K562 (cell line): ENCODE data around the gene PRTFDC1. TPM values are rescaled to one million over a fixed set of nuclear protein-coding genes. Genes with fewer than 3 reads are reported as not detected.

ENCODE experiments used
- DDX20 ChIP-seq: fragments of 450-650 bp; IDR thresholded peaks from 2 replicates; pipeline ENCODE4 v1.6.1; 2016; ENCODE audit warnings: missing genetic modification characterization, low read depth, mild to moderate bottlenecking, missing compliant biosample characterization, moderate library complexity
- EP300 ChIP-seq: IDR thresholded peaks from 2 replicates; pipeline ENCODE4 v1.6.1; 2012; ENCODE audit warnings: low read length, improper control_type of control experiment
- EZH2 ChIP-seq: IDR thresholded peaks from 2 replicates; pipeline ENCODE4 v1.6.1; 2012; ENCODE audit warnings: low read depth, mild to moderate bottlenecking, inconsistent platforms, low read length, borderline replicate concordance
- FOSL1 ChIP-seq: fragments of 200-800 bp; sonication (Bioruptor generic); conservative IDR thresholded peaks from 2 replicates; pipeline ENCODE4 v1.6.1; 2016; ENCODE audit warnings: missing genetic modification characterization, missing compliant biosample characterization
- GTF2E2 ChIP-seq: fragments of 200-800 bp; sonication (Bioruptor generic); IDR thresholded peaks from 2 replicates; pipeline ENCODE4 v1.6.1; 2016; ENCODE audit warnings: missing genetic modification characterization, missing compliant biosample characterization
- HMG20A ChIP-seq: fragments of 450-650 bp; formaldehyde crosslinking; conservative IDR thresholded peaks from 2 replicates; pipeline ENCODE4 v1.4.0; 2020; ENCODE audit warnings: mild to moderate bottlenecking, mixed read lengths
- IRF9 ChIP-seq: fragments of 450-650 bp; IDR thresholded peaks from 2 replicates; pipeline ENCODE4 v1.6.1; 2016; ENCODE audit warnings: missing biosample characterization, missing genetic modification characterization
- NFIC ChIP-seq: fragments of 450-650 bp; IDR thresholded peaks from 2 replicates; pipeline ENCODE4 v1.6.1; 2017; ENCODE audit warnings: mild to moderate bottlenecking, inconsistent platforms
- PHF8 ChIP-seq: fragments of 200-600 bp; sonication (generic); IDR thresholded peaks from 2 replicates; pipeline ENCODE4 v1.6.1; 2012; ENCODE audit warnings: mixed run types, mild to moderate bottlenecking, inconsistent platforms, low read length, moderate library complexity, borderline replicate concordance
- POLR2G ChIP-seq: fragments of 200-400 bp; formaldehyde crosslinking; IDR thresholded peaks from 2 replicates; pipeline ENCODE4 v1.6.1; 2017; ENCODE audit warnings: low read depth, mild to moderate bottlenecking, antibody characterized with exemption, low read length, moderate library complexity
- RCOR1 ChIP-seq, 2 experiments: IDR thresholded peaks; 2 replicates each; pipeline ENCODE4 v1.6.1; 2012; ENCODE audit warnings: low read depth in 2 of 2, low read length in 2 of 2, borderline replicate concordance in 1 of 2, improper control_type of control experiment in 1 of 2
- SIN3A ChIP-seq, 2 experiments: fragments of 150-350 bp in 1 of 2; IDR thresholded peaks; 2 replicates each; pipeline ENCODE4 v1.6.1; 2011 to 2016; ENCODE audit warnings: borderline replicate concordance in 2 of 2, low read depth in 2 of 2, low read length in 2 of 2, mild to moderate bottlenecking in 2 of 2, moderate library complexity in 2 of 2; ENCODE audit not compliant: control insufficient read depth in 1 of 2
- SMAD3 ChIP-seq: fragments of 450-650 bp; formaldehyde crosslinking; conservative IDR thresholded peaks from 2 replicates; pipeline ENCODE4 v1.4.0; 2020; ENCODE audit warnings: mild to moderate bottlenecking
- SREBF1 ChIP-seq: fragments of 150-350 bp; IDR thresholded peaks from 2 replicates; pipeline ENCODE4 v1.6.1; 2014; ENCODE audit warnings: antibody characterized with exemption, low read depth, low read length, borderline replicate concordance
- TCF7 ChIP-seq: sonication (generic); IDR thresholded peaks from 2 replicates; pipeline ENCODE4 v1.6.1; 2016; ENCODE audit warnings: antibody characterized with exemption, borderline replicate concordance
- TFAM ChIP-seq: fragments of 250-450 bp; sonication (Bioruptor Pico); conservative IDR thresholded peaks from 2 replicates; pipeline ENCODE4 v1.5.0; 2021; ENCODE audit warnings: mild to moderate bottlenecking, moderate library complexity
- TRIM24 ChIP-seq, 2 experiments: fragments of 450-650 bp; IDR thresholded peaks; 2 replicates each; pipeline ENCODE4 v1.6.1; 2016
- ZFPM2 ChIP-seq: fragments of 250-450 bp; sonication (Bioruptor Pico); IDR thresholded peaks from 2 replicates; pipeline ENCODE4 v1.5.1; 2022; ENCODE audit warnings: mild to moderate bottlenecking
- ZNF239 ChIP-seq: fragments of 250-450 bp; sonication (Bioruptor Pico); IDR thresholded peaks from 2 replicates; pipeline ENCODE4 v1.4.0; 2020; ENCODE audit warnings: mild to moderate bottlenecking
- ZNF24 ChIP-seq: fragments of 450-650 bp; IDR thresholded peaks from 2 replicates; pipeline ENCODE4 v1.6.1; 2016
- ZNF586 ChIP-seq: fragments of 450-650 bp; formaldehyde crosslinking; conservative IDR thresholded peaks from 2 replicates; pipeline ENCODE4 v1.4.0; 2020; ENCODE audit warnings: mild to moderate bottlenecking, moderate library complexity
- ZNF592 ChIP-seq: fragments of 450-650 bp; IDR thresholded peaks from 2 replicates; pipeline ENCODE4 v1.6.1; 2017; ENCODE audit warnings: antibody characterized with exemption, mild to moderate bottlenecking
- ZNF696 ChIP-seq: fragments of 250-450 bp; sonication (Bioruptor Pico); conservative IDR thresholded peaks from 2 replicates; pipeline ENCODE4 v1.4.0; 2020; ENCODE audit warnings: mild to moderate bottlenecking, moderate library complexity
- ZNF699 ChIP-seq: fragments of 250-450 bp; sonication (Bioruptor Pico); IDR thresholded peaks from 2 replicates; pipeline ENCODE4 v1.8.0; 2021; ENCODE audit warnings: mild to moderate bottlenecking, moderate library complexity; ENCODE audit not compliant: insufficient replicate concordance
- ZNF717 ChIP-seq: fragments of 250-450 bp; sonication (Bioruptor Pico); IDR thresholded peaks from 2 replicates; pipeline ENCODE4 v1.5.0; 2021
- polyA plus RNA-seq, 8 experiments: library from polyadenylated mRNA; depleted of rRNA in 4 of 8; stranded (reverse) in 5 of 8; unstranded in 3 of 8; fragments of >200 nt; fragmentation: Nextera tagmentation in 2 of 8; fragmentation: Illumina TruSeq in 1 of 8; extraction: Ambion mirVana in 2 of 8; extraction: Trizol in 1 of 8; gene quantifications; 2 replicates each; pipeline versions ENCODE4 v1.2.1 to v1.2.3, GENCODE V29; 2011 to 2014; ENCODE audit warnings: inconsistent platforms in 1 of 8, missing spikeins in 1 of 8
- total RNA-seq, 7 experiments: library from RNA; depleted of rRNA in 6 of 7; stranded (reverse); fragments of >200 nt in 6 of 7; fragmentation: Illumina TruSeq in 2 of 7; extraction: Trizol in 2 of 7; gene quantifications; 2 replicates each; pipeline versions ENCODE4 v1.2.1 to v1.2.3, GENCODE V29; 2011 to 2021; ENCODE audit warnings: low replicate concordance in 1 of 7

Gene PRTFDC1
- total and polyA plus RNA-seq, 9 of the 15 experiments (the other 6 are each of a cell fraction or from before 2014, with no cell fraction given), result 7.0 to 27.6 (median 10.0) TPM

- TF ChIP-seq ZNF699 (CRISPR knock-in tag) (no peak), SMAD3 (CRISPR knock-in tag) (no peak), FOSL1 (peak; percentile 99), TRIM24 (IDR thresholded peaks at IDR 0.05) (peak in 1 of 2 experiments; percentile 44; a peak in 1 of 4 replicates), SREBF1 (no peak), TCF7 (no peak), ZNF586 (CRISPR knock-in tag) (no peak), ZFPM2 (no peak), EZH2 (no peak), TFAM (no peak), IRF9 (no peak), GTF2E2 (tag) (no peak), SIN3A (IDR thresholded peaks at IDR 0.05; ENCODE audit: borderline replicate concordance in 2 of 2, control insufficient read depth in 1 of 2, low read depth in 2 of 2, low read length in 2 of 2) (no peak), DDX20 (no peak), EP300 (peak; percentile 61; the same call in 1 of the 2 replicates), ZNF239 (CRISPR knock-in tag) (no peak), ZNF696 (CRISPR knock-in tag) (no peak), POLR2G (no peak), HMG20A (no peak), ZNF717 (no peak), RCOR1 (IDR thresholded peaks at IDR 0.05; ENCODE audit: borderline replicate concordance in 1 of 2, low read depth in 2 of 2, low read length in 2 of 2) (peak in 1 of 2 experiments; percentile 53; a peak in 1 of 4 replicates), NFIC (no peak), ZNF592 (no peak; the same call in 1 of the 2 replicates), ZNF24 (no peak), PHF8 (no peak)
Measured at GRCh38 chr10:24908793-24909423, 43.5 kb downstream of the PRTFDC1 start (continued).
